ENCODE results near the gene MYO15A.

MYO15A gene

DNA sequence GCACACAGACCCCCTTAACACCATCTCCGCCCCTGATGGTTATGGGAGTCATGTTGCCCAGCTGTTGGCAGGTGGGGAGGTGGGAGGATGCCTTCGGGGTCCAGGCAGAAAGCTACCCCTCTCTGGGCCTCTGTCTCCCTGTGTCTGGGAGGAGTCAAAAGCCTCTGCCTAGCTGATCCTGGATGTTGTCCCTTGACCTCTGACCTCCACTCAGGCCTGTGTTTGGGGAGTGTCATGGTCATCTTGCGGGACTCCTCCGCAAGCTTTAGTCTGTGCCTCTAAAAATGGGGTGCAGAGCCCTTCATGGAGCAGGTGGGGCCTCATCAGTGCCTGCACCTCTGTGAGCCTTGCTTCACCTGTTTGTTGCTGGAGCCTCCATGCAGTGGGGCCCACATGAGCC lies 120.7 kb downstream of the MYO15A start:
- H3K9me3 ChIP-seq (ENCODE audit: control insufficient read depth, insufficient read depth, low read length): no peaks in the 10 kb centered on the region
- peaks cover 6% of the 10 kb centered on the region for H3K36me3 ChIP-seq (ENCODE audit: control insufficient read depth, insufficient read depth, low read length)
- H3K27ac ChIP-seq (ENCODE audit: low read length): no peak overlapping the region
- H3K4me3 ChIP-seq (ENCODE audit: low read length): no peak overlapping the region
- H3K27me3 ChIP-seq (ENCODE audit: control insufficient read depth, insufficient read depth, low read length): no peaks in the 10 kb centered on the region
- 0 out of 2 replicates have a peak, but pooled peaks cover 1% of the 10 kb centered on the region for H3K4me1 ChIP-seq (ENCODE audit: control insufficient read depth, insufficient read depth, low read length)
- no CpG with 5 or more reads among the region's 4 CpGs for WGBS (ENCODE audit: insufficient coverage, insufficient read length)
- DNase-seq (ENCODE audit: low read depth, low spot score): no peak
